ENCODE data around the gene TKT.

The TKT gene

DNA sequence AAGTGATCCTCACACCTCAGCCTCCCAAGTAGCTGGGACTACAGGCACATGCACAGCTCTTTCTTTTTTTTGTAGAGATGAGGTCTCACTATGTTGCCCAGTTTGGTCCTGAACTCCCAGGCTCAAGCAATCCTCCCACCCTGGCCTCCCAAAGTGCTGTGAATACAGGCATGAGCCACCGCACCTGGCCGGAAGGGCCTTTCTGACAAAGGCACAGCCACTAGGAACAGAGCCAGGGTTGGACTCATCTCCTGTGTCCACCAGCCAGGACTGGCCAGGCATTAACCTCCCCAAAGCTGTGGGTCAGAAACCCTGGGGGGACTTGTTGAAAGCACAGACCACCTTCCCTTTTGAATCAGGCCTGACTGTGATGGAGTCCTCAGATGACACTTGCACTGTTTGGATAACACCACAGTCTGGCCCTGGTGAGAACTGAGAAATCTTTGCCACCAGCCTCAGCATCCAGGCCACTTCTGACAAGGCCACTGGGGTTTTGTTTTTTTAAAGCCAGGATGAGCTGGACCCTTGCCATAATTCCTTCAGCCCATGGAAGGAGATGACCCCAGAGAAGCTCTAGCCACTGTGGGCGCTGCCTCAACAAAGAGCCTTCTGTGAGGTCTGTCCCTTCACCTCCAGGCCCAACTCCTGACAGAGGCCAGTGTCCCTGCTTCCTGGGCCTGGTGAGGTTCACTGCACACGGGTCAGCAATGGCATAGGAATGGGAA lies 4.8 kb downstream of the TKT start:
- Histone ChIP-seq H3K36me3 (ENCODE audit: control insufficient read depth, insufficient read depth, low read length) (peaks cover 27% of the 10 kb centered on the region), H3K9me3 (ENCODE audit: control insufficient read depth, insufficient read depth, low read depth, low read length) (no peaks in the 10 kb centered on the region), H3K4me1 (ENCODE audit: control insufficient read depth, insufficient read depth, low read length) (peaks cover 49% of the 10 kb centered on the region), H3K27me3 (ENCODE audit: control insufficient read depth, insufficient read depth, low read length) (no peaks in the 10 kb centered on the region), H3K4me3 (ENCODE audit: low read depth, low read length) (peak overlapping the region; percentile 27; the same call in 1 of the 2 replicates), H3K9ac (ENCODE audit: low read length) (peak overlapping the region; percentile 37), H3K27ac (ENCODE audit: low read depth, low read length) (peak overlapping the region; percentile 76)

DNA sequence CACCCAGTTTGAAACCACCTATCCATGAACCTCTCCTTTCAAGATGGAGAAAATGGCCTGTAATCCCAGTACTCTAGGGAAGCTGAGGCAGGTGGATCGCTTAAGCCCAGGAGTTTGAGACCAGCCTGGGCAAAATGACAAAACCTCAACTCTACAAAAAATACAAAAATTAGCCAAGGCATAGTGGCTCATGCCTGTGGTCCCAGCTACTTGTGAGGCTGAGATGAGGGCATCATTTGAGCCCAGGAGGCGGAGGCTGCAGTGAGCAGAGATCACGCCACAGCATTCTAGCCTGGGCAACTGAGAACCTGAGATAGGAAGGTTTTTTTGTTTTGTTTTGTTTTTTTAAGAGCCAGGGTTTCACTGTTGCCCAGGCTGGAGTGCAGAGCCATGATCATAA lies 5.4 kb downstream of the TKT start:
- peaks cover 51% of the 10 kb centered on the region for H3K4me1 ChIP-seq (ENCODE audit: control insufficient read depth, insufficient read depth, low read length)

DNA sequence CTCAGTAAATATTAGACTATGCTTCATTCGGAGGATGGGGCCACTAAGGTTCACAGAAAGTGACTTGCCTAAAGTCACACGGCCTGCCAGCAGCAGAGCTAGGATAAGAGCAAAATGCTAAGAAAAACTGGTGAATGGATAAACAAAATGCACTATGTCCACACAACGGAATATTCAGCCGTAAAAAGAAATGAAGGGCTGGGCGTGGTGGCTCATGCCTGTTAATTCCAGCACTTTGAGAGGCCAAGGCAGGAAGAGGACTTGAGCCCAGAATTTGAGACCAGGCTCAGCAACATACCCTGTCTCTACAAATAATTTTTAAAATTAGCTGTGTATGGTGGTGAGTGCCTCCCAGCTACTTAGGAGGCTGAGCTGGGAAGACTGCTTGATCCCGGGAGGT lies 7.7 kb downstream of the TKT start:
- Histone ChIP-seq H3K27me3 (ENCODE audit: control insufficient read depth, insufficient read depth, low read length) (no peaks in the 10 kb centered on the region), H3K36me3 (ENCODE audit: control insufficient read depth, insufficient read depth, low read length) (peaks cover 35% of the 10 kb centered on the region), H3K4me3 (ENCODE audit: low read depth, low read length) (no peak overlapping the region), H3K4me1 (ENCODE audit: control insufficient read depth, insufficient read depth, low read length) (peaks cover 66% of the 10 kb centered on the region), H3K9ac (ENCODE audit: low read length) (no peak overlapping the region), H3K9me3 (ENCODE audit: control insufficient read depth, insufficient read depth, low read depth, low read length) (no peaks in the 10 kb centered on the region), H3K27ac (ENCODE audit: low read depth, low read length) (no peak overlapping the region)

More for the DNA sequence above, 5.4 kb downstream of the TKT start:
- Histone ChIP-seq H3K27me3 (ENCODE audit: control insufficient read depth, insufficient read depth, low read length) (no peaks in the 10 kb centered on the region), H3K4me3 (ENCODE audit: low read depth, low read length) (no peak overlapping the region), H3K9ac (ENCODE audit: low read length) (no peak overlapping the region), H3K9me3 (ENCODE audit: control insufficient read depth, insufficient read depth, low read depth, low read length) (no peaks in the 10 kb centered on the region), H3K27ac (ENCODE audit: low read depth, low read length) (no peak overlapping the region), H3K36me3 (ENCODE audit: control insufficient read depth, insufficient read depth, low read length) (peaks cover 27% of the 10 kb centered on the region)

- Histone ChIP-seq H3K27ac (ENCODE audit: low read depth, low read length) (no peak overlapping the region), H3K4me1 (ENCODE audit: control insufficient read depth, insufficient read depth, low read length) (peaks cover 68% of the 10 kb centered on the region), H3K36me3 (ENCODE audit: control insufficient read depth, insufficient read depth, low read length) (peaks cover 40% of the 10 kb centered on the region)
Measured at GRCh38 chr3:53247619-53248018, 8.2 kb downstream of the TKT start.

DNA sequence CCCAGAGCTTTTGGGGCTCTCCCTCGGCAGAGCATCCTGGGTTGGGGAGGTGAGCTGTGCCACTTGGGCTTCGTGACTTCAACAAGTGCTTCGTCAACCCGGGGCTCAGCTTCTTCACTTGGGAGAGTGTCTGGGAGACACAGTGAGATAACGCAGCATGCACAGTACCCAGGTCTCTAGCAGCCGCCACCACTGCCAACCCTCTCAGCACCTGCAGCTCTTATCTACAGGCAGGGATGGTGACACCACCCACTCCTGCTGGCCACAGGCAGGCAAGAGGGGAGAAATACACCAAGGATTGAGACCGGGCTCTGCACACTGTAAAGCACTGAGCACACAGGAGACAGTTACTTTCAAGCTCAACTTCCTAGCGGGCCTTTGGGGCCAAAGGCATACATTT lies 11.6 kb downstream of the TKT start:
- no peak overlapping the region for H3K4me3 ChIP-seq (ENCODE audit: low read depth, low read length)
- H3K9ac ChIP-seq (ENCODE audit: low read length): no peak overlapping the region
- H3K27ac ChIP-seq (ENCODE audit: low read depth, low read length): no peak overlapping the region
- peaks cover 47% of the 10 kb centered on the region for H3K4me1 ChIP-seq (ENCODE audit: control insufficient read depth, insufficient read depth, low read length)
- no peaks in the 10 kb centered on the region for H3K9me3 ChIP-seq (ENCODE audit: control insufficient read depth, insufficient read depth, low read depth, low read length)
- no peaks in the 10 kb centered on the region for H3K27me3 ChIP-seq (ENCODE audit: control insufficient read depth, insufficient read depth, low read length)
- peaks cover 62% of the 10 kb centered on the region for H3K36me3 ChIP-seq (ENCODE audit: control insufficient read depth, insufficient read depth, low read length)

More at GRCh38 chr3:53247619-53248018, 8.2 kb downstream of the TKT start:
- H3K27me3 ChIP-seq (ENCODE audit: control insufficient read depth, insufficient read depth, low read length): no peaks in the 10 kb centered on the region
- no peak overlapping the region for H3K9ac ChIP-seq (ENCODE audit: low read length)
- H3K4me3 ChIP-seq (ENCODE audit: low read depth, low read length): no peak overlapping the region
- H3K9me3 ChIP-seq (ENCODE audit: control insufficient read depth, insufficient read depth, low read depth, low read length): no peaks in the 10 kb centered on the region

- no peaks in the 10 kb centered on the region for H3K9me3 ChIP-seq (ENCODE audit: control insufficient read depth, insufficient read depth, low read depth, low read length)
- H3K36me3 ChIP-seq (ENCODE audit: control insufficient read depth, insufficient read depth, low read length): peaks cover 67% of the 10 kb centered on the region
- no peak overlapping the region for H3K9ac ChIP-seq (ENCODE audit: low read length)
- no peak overlapping the region; the same call in 1 of the 2 replicates for H3K4me3 ChIP-seq (ENCODE audit: low read depth, low read length)
- no peaks in the 10 kb centered on the region for H3K27me3 ChIP-seq (ENCODE audit: control insufficient read depth, insufficient read depth, low read length)
- peak overlapping the region; percentile 51; the same call in 1 of the 2 replicates for H3K27ac ChIP-seq (ENCODE audit: low read depth, low read length)
- H3K4me1 ChIP-seq (ENCODE audit: control insufficient read depth, insufficient read depth, low read length): peaks cover 47% of the 10 kb centered on the region
Measured at GRCh38 chr3:53243785-53244184, 12.0 kb downstream of the TKT start.

- H3K27ac ChIP-seq (ENCODE audit: low read depth, low read length): peak overlapping the region; percentile 51
Measured at GRCh38 chr3:53243165-53243564, 12.7 kb downstream of the TKT start.

DNA sequence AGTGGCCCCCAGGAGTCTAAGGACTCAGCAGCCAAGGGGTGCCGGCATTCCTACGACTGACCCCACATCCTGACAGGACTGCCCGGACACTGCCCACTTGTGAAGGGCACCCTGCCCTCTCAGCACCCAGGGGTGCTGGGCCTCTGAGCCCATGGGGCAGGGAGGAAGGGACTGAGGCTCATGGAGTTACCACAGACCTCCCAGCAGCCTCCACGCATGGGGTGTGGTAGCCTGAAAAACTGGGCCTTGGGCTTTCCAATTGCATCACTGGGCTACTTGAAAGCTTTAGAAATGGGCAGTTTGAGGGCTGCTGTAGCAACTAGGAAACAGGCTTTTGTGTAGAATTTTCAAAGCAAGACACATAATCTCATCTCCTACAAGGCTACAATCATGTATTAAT lies 13.2 kb downstream of the TKT start:
- peaks cover 39% of the 10 kb centered on the region for H3K4me1 ChIP-seq (ENCODE audit: control insufficient read depth, insufficient read depth, low read length)
- peak overlapping the region; percentile 37 for H3K27ac ChIP-seq (ENCODE audit: low read depth, low read length)
- H3K36me3 ChIP-seq (ENCODE audit: control insufficient read depth, insufficient read depth, low read length): peaks cover 75% of the 10 kb centered on the region
- H3K9ac ChIP-seq (ENCODE audit: low read length): no peak overlapping the region
- H3K27me3 ChIP-seq (ENCODE audit: control insufficient read depth, insufficient read depth, low read length): no peaks in the 10 kb centered on the region
- no peak overlapping the region; the same call in 1 of the 2 replicates for H3K4me3 ChIP-seq (ENCODE audit: low read depth, low read length)
- H3K9me3 ChIP-seq (ENCODE audit: control insufficient read depth, insufficient read depth, low read depth, low read length): no peaks in the 10 kb centered on the region

More at GRCh38 chr3:53243165-53243564, 12.7 kb downstream of the TKT start:
- Histone ChIP-seq H3K27me3 (ENCODE audit: control insufficient read depth, insufficient read depth, low read length) (no peaks in the 10 kb centered on the region), H3K9ac (ENCODE audit: low read length) (no peak overlapping the region), H3K4me3 (ENCODE audit: low read depth, low read length) (peak overlapping the region; percentile 22; the same call in 1 of the 2 replicates), H3K4me1 (ENCODE audit: control insufficient read depth, insufficient read depth, low read length) (peaks cover 44% of the 10 kb centered on the region), H3K9me3 (ENCODE audit: control insufficient read depth, insufficient read depth, low read depth, low read length) (no peaks in the 10 kb centered on the region), H3K36me3 (ENCODE audit: control insufficient read depth, insufficient read depth, low read length) (peaks cover 73% of the 10 kb centered on the region)

- no peak overlapping the region for H3K9ac ChIP-seq (ENCODE audit: low read length)
- H3K27me3 ChIP-seq (ENCODE audit: control insufficient read depth, insufficient read depth, low read length): no peaks in the 10 kb centered on the region
- H3K9me3 ChIP-seq (ENCODE audit: control insufficient read depth, insufficient read depth, low read depth, low read length): no peaks in the 10 kb centered on the region
- peak overlapping the region; percentile 37 for H3K27ac ChIP-seq (ENCODE audit: low read depth, low read length)
- peaks cover 38% of the 10 kb centered on the region for H3K4me1 ChIP-seq (ENCODE audit: control insufficient read depth, insufficient read depth, low read length)
- H3K4me3 ChIP-seq (ENCODE audit: low read depth, low read length): no peak overlapping the region
- peaks cover 78% of the 10 kb centered on the region for H3K36me3 ChIP-seq (ENCODE audit: control insufficient read depth, insufficient read depth, low read length)
Measured at GRCh38 chr3:53242155-53242554, 13.7 kb downstream of the TKT start.

GRCh38 chr3:53240989-53241972 lies 14.5 kb downstream of the TKT start:
- peaks cover 83% of the 10 kb centered on the region for H3K36me3 ChIP-seq (ENCODE audit: control insufficient read depth, insufficient read depth, low read length)
- H3K27me3 ChIP-seq (ENCODE audit: control insufficient read depth, insufficient read depth, low read length): no peaks in the 10 kb centered on the region
- H3K9ac ChIP-seq (ENCODE audit: low read length): no peak overlapping the region
- H3K9me3 ChIP-seq (ENCODE audit: control insufficient read depth, insufficient read depth, low read depth, low read length): no peaks in the 10 kb centered on the region
- H3K4me3 ChIP-seq (ENCODE audit: low read depth, low read length): no peak overlapping the region
- H3K4me1 ChIP-seq (ENCODE audit: control insufficient read depth, insufficient read depth, low read length): peaks cover 45% of the 10 kb centered on the region
- H3K27ac ChIP-seq (ENCODE audit: low read depth, low read length): peak overlapping the region; percentile 37; the same call in 1 of the 2 replicates

- Histone ChIP-seq H3K27ac (ENCODE audit: low read depth, low read length) (no peak overlapping the region), H3K36me3 (ENCODE audit: control insufficient read depth, insufficient read depth, low read length) (peaks cover 98% of the 10 kb centered on the region), H3K9me3 (ENCODE audit: control insufficient read depth, insufficient read depth, low read depth, low read length) (no peaks in the 10 kb centered on the region), H3K4me1 (ENCODE audit: control insufficient read depth, insufficient read depth, low read length) (peaks cover 45% of the 10 kb centered on the region), H3K9ac (ENCODE audit: low read length) (no peak overlapping the region), H3K4me3 (ENCODE audit: low read depth, low read length) (no peak overlapping the region), H3K27me3 (ENCODE audit: control insufficient read depth, insufficient read depth, low read length) (no peaks in the 10 kb centered on the region)
Measured at GRCh38 chr3:53239800-53240199, 16.0 kb downstream of the TKT start.

Measured in HUES6 (cell line).